GM10266 (cell line): Measurements from ENCODE around the gene ZNF543.

Source experiments
- DNase-seq: peaks from one replicate; pipeline ENCODE4 v3.0.0; 2012; ENCODE audit errors: extremely low spot score
- CTCF ChIP-seq: IDR thresholded peaks from 2 replicates; pipeline ENCODE4 v1.5.1; 2012; ENCODE audit warnings: mild to moderate bottlenecking, low read depth; ENCODE audit not compliant: control insufficient read depth, insufficient read depth; ENCODE audit errors: missing control alignments

ZNF543 gene

GRCh38 chr19:57280962-57281400 is 39.3 kb upstream of the ZNF543 start:
- no peak for DNase-seq
- no peak for TF ChIP-seq CTCF

GRCh38 chr19:57282011-57282643 is 38.1 kb upstream of the ZNF543 start:
- DNase-seq: peak; percentile 16
- TF ChIP-seq CTCF: no peak

GRCh38 chr19:57288373-57288772 is 31.9 kb upstream of the ZNF543 start:
- TF ChIP-seq CTCF: no peak

GRCh38 chr19:57290970-57291369 is 29.3 kb upstream of the ZNF543 start:
- no peak for DNase-seq
- no peak for TF ChIP-seq CTCF

More at GRCh38 chr19:57288373-57288772, 31.9 kb upstream of the ZNF543 start:
- DNase-seq: no peak

GRCh38 chr19:57292547-57292946 is 27.7 kb upstream of the ZNF543 start:
- DNase-seq: no peak
- no peak for TF ChIP-seq CTCF

- no peak for DNase-seq
- no peak for TF ChIP-seq CTCF
Measured at GRCh38 chr19:57293719-57294118, 26.6 kb upstream of the ZNF543 start.

GRCh38 chr19:57302020-57302465 is 18.2 kb upstream of the ZNF543 start:
- TF ChIP-seq CTCF: no peak
- DNase-seq: no peak
